Activated CD4-positive, alpha-beta T cell treated with anti-CD3 and anti-CD28 coated beads for 36 hours (primary cell): ENCODE measurements around the gene ATG5. TPM values are rescaled to one million over a fixed set of nuclear protein-coding genes. Genes with fewer than 3 reads are reported as not detected.

ENCODE experiments used
- ATAC-seq: fragments of 200-7000 bp; cut with Tn5 transposase; one replicate; pipeline ENCODE4 v1.10.0; 2021; ENCODE audit warnings: mild to moderate bottlenecking, moderate library complexity
- CTCF ChIA-PET: fragments of 350-600 bp; sonication (Branson Sonifier 250); formaldehyde crosslinking; loops from one replicate; lab custom pipeline; 2021; ENCODE audit warnings: antibody characterized with exemption; lab: Charles Lee
- POLR2A ChIA-PET: fragments of 350-600 bp; sonication (Branson Sonifier 250); formaldehyde crosslinking; loops from one replicate; lab custom pipeline; 2021; ENCODE audit warnings: antibody characterized with exemption, inconsistent platforms; lab: Charles Lee
- DNase-seq: peaks from one replicate; pipeline ENCODE4 v3.0.0-alpha.2; 2020
- H3K27ac Mint-ChIP-seq: one replicate; pipeline ENCODE4 v1.8.0; 2021; ENCODE audit warnings: mixed read lengths
- H3K27me3 Mint-ChIP-seq: one replicate; pipeline ENCODE4 v1.8.0; 2021; ENCODE audit warnings: mixed read lengths
- H3K36me3 Mint-ChIP-seq: one replicate; pipeline ENCODE4 v1.8.0; 2021; ENCODE audit warnings: low read depth, mixed read lengths
- H3K4me1 Mint-ChIP-seq: one replicate; pipeline ENCODE4 v1.8.0; 2021; ENCODE audit warnings: mixed read lengths
- H3K4me3 Mint-ChIP-seq: one replicate; pipeline ENCODE4 v1.8.0; 2021; ENCODE audit warnings: mild to moderate bottlenecking, moderate library complexity, mixed read lengths
- H3K9me3 Mint-ChIP-seq: one replicate; pipeline ENCODE4 v1.8.0; 2021; ENCODE audit warnings: low read depth, mixed read lengths
- intact Hi-C, 2 experiments: fragments of 100-400 bp; cut with DNase I in 1 of 2; cut with micrococcal nuclease in 1 of 2; formaldehyde crosslinking; loops; one replicate each; pipeline versions ENCODE4 v1.14.2 to v1.15.1; 2022 to 2024; cut with DNase I, micrococcal nuclease
- total RNA-seq, 2 experiments: library from RNA; stranded (reverse); gene quantifications; one replicate each; pipeline ENCODE4 v1.2.3, GENCODE V29; 2021

The ATG5 gene
- total RNA-seq, 2 experiments from 2014 or later: 27.2 to 31.6 TPM

DNA sequence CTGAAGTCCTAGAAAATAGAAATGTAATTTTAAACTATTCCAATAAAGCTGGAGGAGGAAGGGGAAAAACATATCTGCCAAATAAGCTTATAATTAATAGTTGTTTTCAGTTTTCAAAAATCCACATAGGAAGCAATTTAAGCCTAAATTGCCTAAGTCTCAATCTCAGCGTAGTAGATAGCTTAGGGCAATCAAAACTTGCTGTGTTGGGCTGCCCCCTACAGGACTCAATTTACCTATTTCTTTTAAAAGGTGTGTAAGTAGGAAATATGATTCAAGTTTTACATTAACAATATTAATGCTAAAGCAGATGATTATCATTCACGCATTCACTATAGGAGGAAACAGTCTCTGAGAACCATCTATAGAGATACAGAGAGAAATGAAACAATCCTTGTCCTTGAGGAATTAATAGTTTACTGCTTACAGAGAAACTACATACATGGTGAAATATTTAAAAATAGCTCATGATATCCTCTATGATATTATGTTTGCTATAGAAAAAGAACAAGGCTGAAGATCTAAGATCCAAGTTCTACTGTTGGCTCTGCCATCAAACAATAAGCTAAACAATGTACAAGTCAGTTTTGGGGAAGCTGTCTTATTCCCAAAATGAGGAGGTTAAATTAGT lies 102.1 kb downstream of the ATG5 start:
- ChIA-PET POLR2A (interaction anchor here (0.5 to 0.6 kb wide), 3 partner anchors 82 to 689 kb away, joined by 4 to 9 read pairs (median 7); no protein-coding TSS in a partner anchor), CTCF (interaction anchor here (0.6 to 6.0 kb wide), 84 partner anchors 10 to 793 kb away, joined by 3 to 61 read pairs (median 4); partner anchors contain the start of genes ATG5 and PRDM1)
- Mint-ChIP-seq H3K9me3 (no peaks in the 10 kb centered on the region), H3K4me3 (no peak overlapping the region), H3K27ac (no peak overlapping the region), H3K4me1 (peaks cover 13% of the 10 kb centered on the region), H3K27me3 (no peaks in the 10 kb centered on the region), H3K36me3 (peaks cover 4% of the 10 kb centered on the region)
- ATAC-seq: peak; percentile 80
- intact Hi-C loops: loop anchor here (1.0 to 10.0 kb wide), 9 partner anchors 125 to 791 kb away; no protein-coding TSS in a partner anchor
- DNase-seq: peak; percentile 83

DNA sequence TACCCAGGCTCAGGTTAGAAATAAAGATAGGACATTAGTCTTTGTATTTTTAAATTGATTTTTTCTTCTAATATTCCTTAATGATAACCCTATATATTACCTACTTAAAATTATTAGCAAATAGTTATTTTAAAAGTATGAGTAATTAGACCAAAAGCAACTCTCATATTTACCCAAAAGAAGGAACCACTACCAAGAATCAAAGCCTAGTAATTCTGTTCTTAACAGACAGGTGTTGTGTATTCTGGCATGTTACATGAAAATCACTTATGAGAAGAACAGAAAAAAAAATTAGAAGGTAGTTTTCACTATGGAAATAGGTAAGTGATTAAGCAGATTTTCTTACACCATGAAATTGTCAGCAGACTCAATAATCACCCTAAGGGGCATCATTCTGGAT lies 105.1 kb downstream of the ATG5 start:
- POLR2A ChIA-PET: no interaction called here
- CTCF ChIA-PET: interaction anchor here (0.6 to 6.0 kb wide), 3 partner anchors 8 to 758 kb away, joined by 3 to 61 read pairs (median 42); no protein-coding TSS in a partner anchor

DNA sequence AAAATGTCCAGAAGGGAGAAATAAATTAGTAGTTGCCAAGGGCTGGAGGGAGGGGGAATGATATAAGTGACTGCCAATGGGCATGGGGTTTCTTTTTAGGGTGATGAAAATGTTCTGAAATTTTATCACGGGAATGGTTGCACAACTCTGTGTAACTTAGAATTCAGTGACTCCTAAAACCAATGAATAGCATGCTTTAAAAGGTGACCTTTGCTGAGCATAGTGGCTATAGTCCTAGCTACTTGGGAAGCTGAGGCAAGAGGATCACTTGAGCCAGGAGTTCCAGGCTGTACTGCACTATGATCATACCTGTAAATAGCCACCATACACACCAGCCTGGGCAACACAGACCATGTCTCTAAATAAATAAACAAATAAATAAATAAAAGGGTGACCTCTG lies 109.0 kb downstream of the ATG5 start:
- CTCF ChIA-PET: no interaction called here
- H3K27me3 Mint-ChIP-seq: no peaks in the 10 kb centered on the region
- intact Hi-C loops: no loop called here
- peaks cover 3% of the 10 kb centered on the region for H3K4me1 Mint-ChIP-seq
- POLR2A ChIA-PET: no interaction called here
- no peak for ATAC-seq
- H3K27ac Mint-ChIP-seq: no peak overlapping the region
- DNase-seq: no peak
- H3K4me3 Mint-ChIP-seq: no peak overlapping the region
- peaks cover 6% of the 10 kb centered on the region for H3K36me3 Mint-ChIP-seq
- no peaks in the 10 kb centered on the region for H3K9me3 Mint-ChIP-seq

More for the DNA sequence above, 105.1 kb downstream of the ATG5 start:
- peaks cover 3% of the 10 kb centered on the region for H3K36me3 Mint-ChIP-seq
- no peaks in the 10 kb centered on the region for H3K9me3 Mint-ChIP-seq
- intact Hi-C loops: loop anchor here (5.0 to 10.0 kb wide), 3 partner anchors 226 to 788 kb away; no protein-coding TSS in a partner anchor
- H3K27me3 Mint-ChIP-seq: no peaks in the 10 kb centered on the region
- DNase-seq (no peak), ATAC-seq (no peak)
- peaks cover 8% of the 10 kb centered on the region for H3K4me1 Mint-ChIP-seq
- no peak overlapping the region for H3K4me3 Mint-ChIP-seq
- no peak overlapping the region for H3K27ac Mint-ChIP-seq

DNA sequence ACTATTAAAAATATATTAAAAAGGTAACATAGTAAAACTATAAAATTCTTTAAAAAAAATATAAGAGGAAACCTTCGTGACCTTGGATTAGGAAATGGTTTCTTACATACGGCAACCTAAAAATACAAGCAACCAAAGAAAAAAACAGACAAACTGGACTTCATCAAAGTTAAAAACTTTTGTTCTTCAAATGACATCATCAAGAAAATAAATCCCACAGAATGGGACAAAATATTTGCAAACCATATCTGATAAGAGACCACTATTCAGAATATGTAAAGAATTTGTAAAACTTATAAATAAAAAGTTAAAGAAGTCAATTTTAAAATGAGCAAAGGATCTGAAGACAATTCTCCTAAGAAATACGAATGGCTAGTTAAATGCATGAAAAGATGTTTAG lies 110.0 kb downstream of the ATG5 start:
- no peak overlapping the region for H3K27ac Mint-ChIP-seq
- ATAC-seq (no peak), DNase-seq (no peak)
- no peaks in the 10 kb centered on the region for H3K9me3 Mint-ChIP-seq
- peaks cover 3% of the 10 kb centered on the region for H3K4me1 Mint-ChIP-seq
- intact Hi-C loops: no loop called here
- peaks cover 9% of the 10 kb centered on the region for H3K36me3 Mint-ChIP-seq
- no peaks in the 10 kb centered on the region for H3K27me3 Mint-ChIP-seq
- CTCF ChIA-PET: interaction anchor here (0.6 to 5.7 kb wide), 2 partner anchors 8 to 125 kb away, joined by 4 to 61 read pairs; no protein-coding TSS in a partner anchor
- H3K4me3 Mint-ChIP-seq: no peak overlapping the region
- POLR2A ChIA-PET: no interaction called here

DNA sequence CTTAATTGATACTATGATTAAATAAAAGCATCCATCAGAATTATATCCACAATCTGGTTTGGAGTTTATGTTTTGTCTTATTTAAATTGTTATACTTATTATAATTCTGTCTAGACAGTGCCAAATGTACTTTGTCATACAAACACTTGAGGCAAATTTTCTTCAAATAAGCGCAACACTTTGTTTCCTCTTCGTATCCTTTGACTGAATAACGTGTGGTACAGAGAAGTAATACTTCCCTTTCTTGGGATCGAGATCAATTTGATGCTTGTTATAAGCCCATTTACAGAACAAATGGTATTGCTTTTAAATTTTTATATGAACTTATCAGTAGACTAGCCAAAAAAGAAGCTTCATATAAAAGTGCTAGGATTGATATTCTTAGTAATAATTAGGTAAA lies 111.0 kb downstream of the ATG5 start:
- ATAC-seq: no peak
- H3K36me3 Mint-ChIP-seq: peaks cover 9% of the 10 kb centered on the region
- no peak overlapping the region for H3K4me3 Mint-ChIP-seq
- ChIA-PET POLR2A (no interaction called here), CTCF (interaction anchor here (0.8 to 5.7 kb wide), 3 partner anchors 9 to 87 kb away, joined by 3 to 61 read pairs (median 3); no protein-coding TSS in a partner anchor)
- intact Hi-C loops: no loop called here
- peaks cover 3% of the 10 kb centered on the region for H3K4me1 Mint-ChIP-seq
- H3K27ac Mint-ChIP-seq: no peak overlapping the region
- DNase-seq: no peak
- H3K27me3 Mint-ChIP-seq: no peaks in the 10 kb centered on the region
- H3K9me3 Mint-ChIP-seq: no peaks in the 10 kb centered on the region

DNA sequence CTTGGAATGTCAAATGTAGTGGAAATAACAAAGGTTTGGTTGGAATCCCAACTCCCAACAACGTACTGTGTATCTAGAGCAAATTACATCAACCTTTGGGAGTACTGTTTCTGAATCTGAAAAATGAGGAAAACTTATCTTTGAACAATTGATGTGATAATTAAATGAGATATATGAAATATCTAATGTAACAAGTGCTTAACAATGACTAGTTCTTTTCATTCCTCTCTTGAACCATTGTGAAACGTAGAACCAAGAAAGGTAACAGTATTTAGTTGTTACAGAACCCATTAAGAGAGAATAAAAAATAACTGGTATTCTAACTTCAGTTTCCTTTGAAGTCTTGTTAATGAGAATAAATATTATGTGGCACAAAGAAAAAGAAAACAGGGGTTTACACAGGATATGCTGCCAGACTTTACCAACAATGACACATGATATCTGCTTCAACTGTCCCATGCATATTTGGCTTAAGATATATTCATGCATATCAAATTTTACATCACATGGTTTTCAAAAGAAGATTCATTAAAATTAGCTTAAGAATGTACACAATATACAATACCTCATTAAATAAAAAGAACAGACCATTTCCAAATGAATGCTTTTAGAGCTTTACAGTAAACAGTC lies 111.8 kb downstream of the ATG5 start:
- no peak for ATAC-seq
- intact Hi-C loops: no loop called here
- H3K27ac Mint-ChIP-seq: peak overlapping the region; percentile 6
- no peaks in the 10 kb centered on the region for H3K27me3 Mint-ChIP-seq
- POLR2A ChIA-PET: no interaction called here
- no peak overlapping the region for H3K4me3 Mint-ChIP-seq
- H3K36me3 Mint-ChIP-seq: peaks cover 14% of the 10 kb centered on the region
- H3K9me3 Mint-ChIP-seq: peaks cover 2% of the 10 kb centered on the region
- no peak for DNase-seq
- CTCF ChIA-PET: interaction anchor here (0.8 to 5.7 kb wide), 4 partner anchors 10 to 87 kb away, joined by 3 to 61 read pairs (median 3); no protein-coding TSS in a partner anchor
- peaks cover 3% of the 10 kb centered on the region for H3K4me1 Mint-ChIP-seq

DNA sequence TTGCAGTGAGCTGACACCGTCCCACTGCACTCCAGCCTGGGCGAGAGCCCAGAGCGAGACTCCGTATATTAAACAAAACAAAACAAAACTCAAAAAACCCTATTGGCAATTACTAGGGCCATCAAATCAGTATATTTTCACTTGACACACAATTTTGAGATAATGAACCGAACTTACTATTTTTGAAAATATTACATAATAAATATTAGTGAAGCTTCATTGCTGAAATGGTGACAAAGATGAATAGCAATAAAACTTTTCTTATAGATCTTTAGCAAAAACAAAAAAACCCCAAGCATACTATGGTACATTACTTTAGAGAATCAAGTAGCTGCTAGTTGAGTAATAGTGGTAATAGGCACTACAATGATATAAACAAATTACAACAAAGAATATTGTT lies 113.0 kb downstream of the ATG5 start:
- DNase-seq (no peak), ATAC-seq (no peak)
- Mint-ChIP-seq H3K36me3 (peaks cover 17% of the 10 kb centered on the region), H3K4me1 (peaks cover 3% of the 10 kb centered on the region), H3K9me3 (peaks cover 2% of the 10 kb centered on the region), H3K27me3 (no peaks in the 10 kb centered on the region), H3K27ac (no peak overlapping the region), H3K4me3 (no peak overlapping the region)
- POLR2A ChIA-PET: no interaction called here
- intact Hi-C loops: no loop called here
- CTCF ChIA-PET: interaction anchor here (1.3 to 5.7 kb wide), 3 partner anchors 10 to 16 kb away, joined by 3 to 61 read pairs (median 3); no protein-coding TSS in a partner anchor

DNA sequence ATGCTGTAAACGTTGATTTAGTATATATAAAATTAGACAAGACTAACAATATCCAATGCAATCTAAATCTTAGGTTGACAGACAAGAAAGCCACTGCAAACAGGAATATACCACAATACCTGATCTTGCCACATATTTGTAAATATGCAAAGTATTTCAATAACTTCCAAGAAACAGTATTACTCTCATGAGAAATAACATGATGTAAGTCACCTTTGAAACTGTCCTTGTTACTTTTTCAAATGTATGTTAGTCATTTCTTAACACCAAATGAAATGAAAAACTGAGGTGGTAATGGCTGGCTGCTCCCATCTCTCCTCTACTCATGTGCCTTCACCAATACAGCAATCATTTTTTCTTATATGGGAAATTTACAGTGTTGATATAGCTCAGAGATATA lies 118.7 kb downstream of the ATG5 start:
- H3K9me3 Mint-ChIP-seq: peaks cover 2% of the 10 kb centered on the region
- ATAC-seq (peak; percentile 65), DNase-seq (no peak)
- H3K4me3 Mint-ChIP-seq: no peak overlapping the region
- peaks cover 25% of the 10 kb centered on the region for H3K36me3 Mint-ChIP-seq
- intact Hi-C loops: no loop called here
- no peaks in the 10 kb centered on the region for H3K27me3 Mint-ChIP-seq
- H3K4me1 Mint-ChIP-seq: peaks cover 10% of the 10 kb centered on the region
- ChIA-PET CTCF (interaction anchor here (0.6 to 1.5 kb wide), 4 partner anchors 16 to 997 kb away, joined by 3 to 9 read pairs (median 3); no protein-coding TSS in a partner anchor), POLR2A (interaction anchor here (0.8 kb wide), 1 partner anchor 164 kb away, joined by 3 read pairs; no protein-coding TSS in a partner anchor)
- H3K27ac Mint-ChIP-seq: no peak overlapping the region

DNA sequence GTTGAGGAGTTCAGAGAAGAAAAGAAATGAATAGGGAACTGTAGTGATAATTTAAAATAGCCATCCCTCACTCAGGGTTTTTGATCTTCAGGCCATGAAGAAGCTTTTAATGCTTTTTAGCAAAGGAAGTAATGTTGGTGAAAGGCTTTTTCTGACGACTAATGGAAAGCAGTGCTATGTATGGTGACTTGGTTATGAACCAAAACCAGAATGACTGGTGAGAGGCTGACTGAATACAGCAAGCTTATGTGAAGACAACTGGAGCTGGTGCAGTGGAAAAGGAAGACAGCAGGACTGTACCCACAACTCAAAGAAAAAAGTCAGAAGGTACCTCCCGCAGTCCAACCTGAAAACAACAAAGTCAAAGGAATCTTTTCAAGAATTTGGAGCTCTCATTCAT lies 120.6 kb downstream of the ATG5 start:
- ATAC-seq (peak; percentile 47), DNase-seq (no peak)
- ChIA-PET POLR2A (no interaction called here), CTCF (interaction anchor here (0.7 to 1.3 kb wide), 2 partner anchors 18 to 340 kb away, joined by 3 to 7 read pairs; no protein-coding TSS in a partner anchor)
- intact Hi-C loops: no loop called here
- Mint-ChIP-seq H3K9me3 (peaks cover 2% of the 10 kb centered on the region), H3K4me1 (peaks cover 12% of the 10 kb centered on the region), H3K4me3 (no peak overlapping the region), H3K27ac (no peak overlapping the region), H3K27me3 (no peaks in the 10 kb centered on the region), H3K36me3 (peaks cover 33% of the 10 kb centered on the region)

DNA sequence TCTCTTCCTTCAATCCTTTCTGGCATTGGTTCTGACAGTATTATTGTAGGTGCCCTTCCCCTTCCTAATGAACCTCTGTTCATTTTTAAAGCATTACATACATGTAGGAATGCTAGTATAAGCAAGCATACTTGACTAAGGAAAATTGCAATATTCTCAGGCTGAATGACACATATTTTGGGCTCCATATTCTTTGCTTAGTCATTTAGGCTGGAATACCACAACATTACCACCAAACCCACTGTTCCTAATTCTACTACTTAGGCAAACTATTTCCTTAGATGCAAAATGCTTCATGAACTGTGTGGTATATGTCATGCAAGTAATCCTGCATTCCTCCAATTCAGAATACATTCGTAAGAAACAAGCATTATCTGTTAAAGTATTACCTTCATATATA lies 125.6 kb downstream of the ATG5 start:
- ChIA-PET CTCF (interaction anchor here (0.5 to 1.0 kb wide), 3 partner anchors 15 to 304 kb away, joined by 3 to 6 read pairs (median 3); no protein-coding TSS in a partner anchor), POLR2A (no interaction called here)
- Mint-ChIP-seq H3K4me3 (no peak overlapping the region), H3K9me3 (no peaks in the 10 kb centered on the region), H3K4me1 (peaks cover 32% of the 10 kb centered on the region), H3K27ac (no peak overlapping the region), H3K27me3 (no peaks in the 10 kb centered on the region), H3K36me3 (peaks cover 48% of the 10 kb centered on the region)
- intact Hi-C loops: no loop called here
- DNase-seq (no peak), ATAC-seq (no peak)

DNA sequence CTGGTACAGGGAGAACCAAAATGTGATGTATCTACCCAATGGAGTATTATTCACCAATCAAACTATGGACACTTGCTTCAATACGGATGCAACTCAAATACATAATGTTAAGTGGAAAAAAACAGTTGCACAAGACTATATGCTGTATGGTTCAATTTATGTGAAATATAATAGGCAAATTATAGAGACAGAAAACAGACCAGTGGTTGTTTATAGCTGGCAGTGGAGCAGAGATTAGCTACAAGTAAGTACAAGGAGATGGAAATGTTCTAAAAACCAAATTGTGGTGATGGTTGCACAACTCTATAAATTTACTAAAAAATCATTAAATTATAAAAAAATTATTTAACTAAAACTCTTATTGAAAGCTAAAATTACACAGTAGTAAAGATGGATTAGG lies 126.2 kb downstream of the ATG5 start:
- Mint-ChIP-seq H3K4me1 (peaks cover 37% of the 10 kb centered on the region), H3K36me3 (peaks cover 45% of the 10 kb centered on the region), H3K27me3 (no peaks in the 10 kb centered on the region), H3K27ac (no peak overlapping the region), H3K9me3 (no peaks in the 10 kb centered on the region), H3K4me3 (no peak overlapping the region)
- ChIA-PET CTCF (interaction anchor here (1.0 kb wide), 2 partner anchors 15 to 24 kb away, joined by 3 to 6 read pairs; no protein-coding TSS in a partner anchor), POLR2A (interaction anchor here (0.6 kb wide), 1 partner anchor 828 kb away, joined by 5 read pairs; no protein-coding TSS in a partner anchor)
- intact Hi-C loops: no loop called here
- DNase-seq: no peak
- ATAC-seq: no peak
